ENCODE results near the gene CDK17.
"Not testable (repeated sequence)": the region's sequence is repeated elsewhere in the genome, so short reads cannot be mapped to it uniquely, and the experiment has no call there.

The CDK17 gene

DNA sequence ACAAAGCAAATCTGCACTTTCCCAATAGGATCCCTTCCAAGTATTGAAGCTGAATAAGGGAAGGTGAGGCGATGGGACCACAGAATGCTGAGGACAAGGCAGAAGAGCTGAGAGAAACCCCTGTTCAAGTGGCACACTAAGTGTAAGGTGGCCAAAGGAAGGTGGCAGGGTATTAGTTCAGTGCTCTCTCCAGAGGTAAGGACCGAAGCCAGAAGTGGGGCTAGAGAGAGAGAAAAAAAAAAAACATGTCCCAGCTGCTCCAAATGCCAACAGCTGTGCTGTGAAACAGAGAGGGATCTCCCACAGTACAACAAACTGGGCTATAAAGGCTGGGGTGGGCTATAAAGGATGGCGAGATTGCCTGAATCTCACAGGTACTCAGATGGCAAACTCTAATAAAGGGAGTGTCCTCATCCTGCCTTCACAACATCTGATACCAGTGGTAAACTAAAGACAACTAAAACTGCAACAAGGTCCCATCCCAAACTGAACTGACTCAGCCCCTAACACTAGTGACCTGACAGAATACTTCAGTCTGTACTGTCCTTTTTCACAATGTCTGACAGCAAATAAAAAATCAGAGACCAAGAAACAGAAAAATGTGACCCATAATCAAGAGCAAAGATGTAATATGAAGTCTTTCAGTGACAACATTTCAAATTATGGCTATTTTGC is 47.9 kb downstream of the CDK17 start:
- no peak for DNase-seq

DNA sequence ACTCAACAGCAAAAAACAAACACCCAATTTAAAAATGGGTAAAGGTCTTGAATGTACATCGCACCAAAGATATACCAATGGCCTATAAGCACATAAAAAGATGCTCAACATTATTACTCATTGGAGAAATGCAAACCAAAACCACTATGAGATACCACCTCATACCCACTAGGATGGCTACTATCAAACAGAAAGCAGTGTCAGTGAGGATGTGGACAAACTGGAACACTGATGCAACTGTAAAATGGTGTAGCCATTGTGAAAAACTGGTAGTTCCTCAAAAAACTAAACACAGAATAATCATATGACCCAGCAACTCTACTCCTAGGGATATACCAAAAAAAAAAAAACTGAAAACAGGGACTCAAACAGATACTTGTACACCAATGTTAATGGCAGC is 49.3 kb downstream of the CDK17 start:
- DNase-seq = peak; percentile 51 to 86 (median 68)

DNA sequence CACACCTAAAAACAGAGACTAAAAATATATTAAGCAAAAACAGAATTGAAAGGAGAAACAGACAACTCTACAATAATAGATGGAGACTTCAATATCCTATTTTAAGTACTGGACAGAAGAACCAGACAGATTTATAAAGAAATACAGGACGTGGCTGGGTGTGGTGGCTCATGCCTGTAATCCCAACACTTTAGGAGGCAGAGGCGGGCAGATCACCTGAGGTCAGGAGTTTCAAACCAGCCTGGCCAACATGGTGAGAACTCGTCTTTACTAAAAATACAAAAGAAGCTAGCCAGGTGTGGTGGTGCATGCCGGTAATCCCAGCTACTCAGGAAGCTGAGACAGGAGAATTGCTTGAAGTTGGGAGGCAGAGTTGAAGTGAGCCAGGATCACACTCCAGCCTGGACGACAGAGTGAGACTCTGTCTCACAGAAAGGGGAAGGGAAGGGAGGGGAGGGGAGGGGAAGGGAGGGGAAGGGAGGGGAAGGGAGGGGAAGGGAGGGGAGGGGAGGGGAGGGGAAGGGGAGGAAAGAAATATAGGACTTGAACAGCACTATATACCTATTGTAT is 53.0 kb downstream of the CDK17 start:
- DNase-seq = peak in 2 of 4 experiments; percentile 22

DNA sequence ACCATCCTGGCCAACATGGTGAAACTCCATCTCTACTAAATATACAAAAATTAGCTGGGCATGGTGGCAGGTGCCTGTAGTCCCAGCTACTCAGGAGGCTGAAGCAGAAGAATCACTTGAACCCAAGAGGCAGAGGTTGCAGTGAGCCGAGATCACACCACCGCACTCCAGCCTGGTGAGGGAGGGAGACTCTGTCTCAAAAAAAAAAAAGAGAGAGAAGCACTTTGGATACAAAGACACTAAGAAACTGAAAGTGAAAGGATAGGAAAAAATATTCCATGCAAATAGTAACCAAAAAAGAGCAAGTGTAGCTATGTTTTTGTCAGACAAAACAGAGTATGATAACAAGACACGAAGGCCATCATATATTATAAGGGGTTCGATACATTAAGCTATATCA is 53.5 kb downstream of the CDK17 start:
- DNase-seq = peak in 1 of 4 experiments; percentile 19

- DNase-seq = no peak
These were observed 56.0 kb downstream of the CDK17 start for GRCh38 chr12:96344124-96344695.

- peak; percentile 29 to 73 (median 53) for DNase-seq
These were observed 56.8 kb downstream of the CDK17 start for GRCh38 chr12:96343347-96343954.

- not testable (repeated sequence) for DNase-seq
These were observed 60.6 kb downstream of the CDK17 start for GRCh38 chr12:96339666-96340065.

DNA sequence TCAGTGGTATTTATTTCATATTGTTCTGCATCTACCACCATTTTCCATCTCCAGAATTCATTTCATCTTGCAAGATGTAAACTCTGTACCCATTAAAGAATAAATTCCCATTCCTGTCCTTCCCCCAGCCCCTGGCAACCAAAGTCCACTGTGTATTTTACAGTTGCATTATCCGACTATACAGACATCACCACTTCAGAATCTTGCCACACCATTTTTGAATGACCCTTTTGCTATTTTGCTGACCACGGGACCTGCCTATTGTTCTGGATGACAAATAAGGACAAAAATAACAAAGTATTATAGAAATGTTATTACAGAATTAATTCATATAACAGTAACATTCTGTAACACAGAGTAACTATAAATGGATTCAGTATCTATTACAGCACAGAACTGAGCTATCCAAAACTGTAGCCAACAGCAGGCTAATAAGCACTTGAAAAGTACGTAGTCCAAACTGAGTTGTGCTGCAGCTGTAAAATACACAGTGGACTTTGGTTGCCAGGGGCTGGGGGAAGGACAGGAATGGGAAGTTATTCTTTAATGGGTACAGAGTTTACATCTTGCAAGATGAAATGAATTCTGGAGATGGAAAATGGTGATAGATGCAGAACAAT is 61.3 kb downstream of the CDK17 start:
- no peak for DNase-seq

GRCh38 chr12:96337953-96338352 is 62.3 kb downstream of the CDK17 start:
- DNase-seq = no peak

DNA sequence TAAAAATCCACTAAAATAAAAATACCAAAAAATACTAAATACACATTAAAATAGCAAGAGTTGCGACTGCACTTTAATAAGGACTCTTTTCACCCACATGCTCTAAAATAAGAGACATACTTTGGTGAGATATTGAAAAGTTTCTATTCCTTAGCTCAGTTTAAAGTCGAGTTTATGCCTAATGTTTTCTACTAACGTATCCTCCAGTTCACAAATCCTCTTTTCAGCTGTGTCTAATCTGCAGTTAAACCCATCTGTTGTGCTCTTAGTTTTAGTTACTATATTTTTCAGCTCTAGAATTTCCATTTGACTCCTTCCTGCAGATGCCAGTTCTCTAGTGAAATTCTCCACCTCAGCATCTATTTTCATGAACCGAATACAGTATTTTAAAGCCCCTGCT is 63.8 kb downstream of the CDK17 start:
- DNase-seq = no peak

- no peak for DNase-seq
These were observed 65.0 kb downstream of the CDK17 start for GRCh38 chr12:96335270-96335669.

GRCh38 chr12:96334502-96334901 is 65.7 kb downstream of the CDK17 start:
- no peak for DNase-seq

DNA sequence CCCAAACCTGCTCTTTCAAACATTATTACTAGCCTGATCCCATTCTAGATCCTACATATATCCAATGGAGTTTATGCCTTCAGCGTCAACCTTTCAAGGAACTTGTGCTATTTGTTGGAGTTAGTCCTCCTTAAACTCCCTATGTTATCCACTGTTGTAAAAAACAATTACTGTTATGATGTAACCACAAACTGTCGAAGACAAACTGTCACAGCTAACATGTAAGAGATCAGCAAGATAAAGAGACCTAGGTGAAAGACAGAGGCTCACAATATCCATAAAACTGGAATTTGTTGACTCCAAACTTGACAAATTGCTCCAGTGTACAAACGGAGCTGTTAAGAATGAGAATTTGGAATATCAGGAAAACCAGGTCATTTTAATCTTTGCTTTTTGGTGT is 70.7 kb downstream of the CDK17 start:
- no peak for DNase-seq

DNA sequence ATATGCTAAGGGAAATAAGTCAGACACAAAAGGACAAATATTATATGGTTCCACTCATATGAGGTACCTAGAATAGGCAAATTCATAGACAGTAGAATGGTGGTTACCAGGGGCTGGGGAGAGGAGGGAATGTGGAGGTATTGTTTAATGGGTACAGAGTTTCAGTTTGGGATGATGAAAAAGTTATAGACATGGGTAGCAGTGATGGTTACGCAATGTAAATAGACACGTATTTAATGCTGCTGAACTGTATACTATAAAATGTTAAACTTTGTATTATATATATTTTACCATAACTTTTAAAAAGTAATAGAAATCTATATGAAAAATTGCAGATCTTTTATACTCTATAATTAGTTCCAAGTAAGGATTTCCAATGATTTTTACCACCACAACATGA is 71.2 kb downstream of the CDK17 start:
- no peak for DNase-seq

- DNase-seq = no peak
These were observed 72.3 kb downstream of the CDK17 start for GRCh38 chr12:96327889-96328288.

DNA sequence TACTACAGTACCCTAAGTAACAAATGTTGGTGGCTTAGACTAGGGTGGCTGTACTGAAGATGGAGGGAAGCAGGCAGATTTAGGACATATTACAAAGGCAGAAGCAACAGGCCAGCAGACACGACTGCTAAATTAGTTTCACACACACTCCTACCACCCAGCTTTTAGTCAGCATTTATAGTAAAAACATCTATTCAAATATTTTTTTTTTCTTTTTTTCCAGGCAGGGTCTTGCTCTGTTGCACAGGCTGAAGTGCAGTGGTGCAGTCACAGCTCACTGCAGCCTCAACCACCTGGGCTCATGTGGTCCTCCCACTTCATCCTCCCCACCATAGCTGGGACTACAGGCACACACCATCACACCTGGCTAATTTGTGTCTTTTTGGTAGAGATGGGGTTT is 72.9 kb downstream of the CDK17 start:
- DNase-seq = no peak

GRCh38 chr12:96326628-96327227 is 73.5 kb downstream of the CDK17 start:
- no peak for DNase-seq

DNA sequence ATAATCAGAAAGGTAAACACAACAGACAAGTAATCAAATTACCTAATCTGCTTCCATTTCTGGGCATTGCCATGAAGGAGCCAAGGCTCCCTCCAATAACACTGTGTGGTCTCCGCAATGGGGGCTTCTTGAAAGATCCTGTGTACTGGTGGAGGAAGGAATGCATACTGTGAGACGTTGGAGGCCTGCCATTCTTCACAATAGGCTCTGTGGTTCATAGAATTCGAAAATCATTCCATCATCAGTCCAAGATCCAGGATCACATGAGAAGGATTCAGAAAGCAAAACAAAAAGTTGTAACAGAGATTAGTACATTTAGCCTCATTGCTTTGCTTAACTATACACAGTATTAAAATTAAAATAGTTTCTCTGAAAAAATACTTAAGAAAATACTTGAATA is 76.3 kb downstream of the CDK17 start:
- DNase-seq = no peak

- no peak for DNase-seq
These were observed 77.5 kb downstream of the CDK17 start for GRCh38 chr12:96322720-96323119.

- DNase-seq = no peak
These were observed 78.3 kb downstream of the CDK17 start for GRCh38 chr12:96321941-96322340.

GRCh38 chr12:96317801-96318200 is 82.4 kb downstream of the CDK17 start:
- not testable (repeated sequence) for DNase-seq

- DNase-seq = not testable (repeated sequence)
These were observed 84.3 kb downstream of the CDK17 start for GRCh38 chr12:96315741-96316481.

Measured in suppressor macrophage (primary cell).